ENCODE data around the gene SLC11A2. TPM values are rescaled to one million over a fixed set of nuclear protein-coding genes. Genes with fewer than 3 reads are reported as not detected.

SLC11A2 gene
- total RNA-seq, 2 donors from 2014 or later: 61.8 to 64.5 TPM

GRCh38 chr12:50951112-50951511 is 75.1 kb downstream of the SLC11A2 start:
- DNase-seq (ENCODE audit: low spot score): no peak
- Histone ChIP-seq H3K9me3 (no peaks in the 10 kb centered on the region), H3K4me3 (no peak overlapping the region), H3K36me3 (no peaks in the 10 kb centered on the region), H3K27me3 (replicated peaks; ENCODE audit: insufficient read depth) (no peaks in the 10 kb centered on the region), H3K27ac (no peak overlapping the region), H3K4me1 (replicated peaks) (no peaks in the 10 kb centered on the region)
- 92% methylated on average over 2 of the region's 2 CpGs for WGBS
- intact Hi-C loops (cut with DNase I): no loop called here
- TF ChIP-seq POLR2AphosphoS5 (IDR thresholded peaks at IDR 0.05) (no peak), POLR2A (IDR thresholded peaks at IDR 0.05) (no peak), CTCF (IDR thresholded peaks at IDR 0.05) (no peak)

- 80% methylated on average over 4 of the region's 4 CpGs for WGBS
- H3K27me3 ChIP-seq (replicated peaks; ENCODE audit: insufficient read depth): no peaks in the 10 kb centered on the region
- no peaks in the 10 kb centered on the region for H3K4me1 ChIP-seq (replicated peaks)
- H3K4me3 ChIP-seq: no peak overlapping the region
- intact Hi-C loops (cut with DNase I): no loop called here
- no peak overlapping the region for H3K27ac ChIP-seq
- no peaks in the 10 kb centered on the region for H3K9me3 ChIP-seq
- no peaks in the 10 kb centered on the region for H3K36me3 ChIP-seq
- TF ChIP-seq POLR2A (IDR thresholded peaks at IDR 0.05) (no peak), CTCF (IDR thresholded peaks at IDR 0.05) (no peak), POLR2AphosphoS5 (IDR thresholded peaks at IDR 0.05) (no peak)
- no peak for DNase-seq (ENCODE audit: low spot score)
Observed at GRCh38 chr12:50949801-50950302, 76.3 kb downstream of the SLC11A2 start.

- Histone ChIP-seq H3K9me3 (no peaks in the 10 kb centered on the region), H3K36me3 (no peaks in the 10 kb centered on the region), H3K4me1 (replicated peaks) (no peaks in the 10 kb centered on the region), H3K4me3 (no peak overlapping the region), H3K27ac (no peak overlapping the region), H3K27me3 (replicated peaks; ENCODE audit: insufficient read depth) (no peaks in the 10 kb centered on the region)
- 49% methylated on average over 2 of the region's 4 CpGs for WGBS
- DNase-seq (ENCODE audit: low spot score): no peak
- TF ChIP-seq POLR2A (IDR thresholded peaks at IDR 0.05) (no peak), POLR2AphosphoS5 (IDR thresholded peaks at IDR 0.05) (no peak), CTCF (IDR thresholded peaks at IDR 0.05) (no peak)
- intact Hi-C loops (cut with DNase I): no loop called here
Observed at GRCh38 chr12:50948798-50949197, 77.4 kb downstream of the SLC11A2 start.

- H3K27me3 ChIP-seq (replicated peaks; ENCODE audit: insufficient read depth): no peaks in the 10 kb centered on the region
- 92% methylated on average over 3 of the region's 3 CpGs for WGBS
Observed at GRCh38 chr12:50947933-50948626, 78.1 kb downstream of the SLC11A2 start.

More at GRCh38 chr12:50947933-50948626, 78.1 kb downstream of the SLC11A2 start:
- H3K27ac ChIP-seq: no peak overlapping the region
- H3K36me3 ChIP-seq: no peaks in the 10 kb centered on the region
- no peak overlapping the region for H3K4me3 ChIP-seq
- TF ChIP-seq CTCF (IDR thresholded peaks at IDR 0.05) (no peak), POLR2A (IDR thresholded peaks at IDR 0.05) (no peak), POLR2AphosphoS5 (IDR thresholded peaks at IDR 0.05) (no peak)
- H3K4me1 ChIP-seq (replicated peaks): no peaks in the 10 kb centered on the region
- H3K9me3 ChIP-seq: no peaks in the 10 kb centered on the region
- intact Hi-C loops (cut with DNase I): no loop called here
- DNase-seq (ENCODE audit: low spot score): no peak
